Activated CD4-positive, CD25-positive, alpha-beta regulatory T cell treated with anti-CD3 and anti-CD28 coated beads, Interleukin-2, amount 50 U/mL, for 72 hours (primary cell): ENCODE data around the gene ANKMY1.
A peak's percentile ranks its signal among the peaks of the same experiment; 100 is the strongest.

ENCODE experiments used
- DNase-seq: peaks from one replicate; pipeline ENCODE4 v3.0.0; 2021

ANKMY1 gene

GRCh38 chr2:240467659-240468302, 90.0 kb downstream of the ANKMY1 start:
- peak; percentile 22 for DNase-seq

DNA sequence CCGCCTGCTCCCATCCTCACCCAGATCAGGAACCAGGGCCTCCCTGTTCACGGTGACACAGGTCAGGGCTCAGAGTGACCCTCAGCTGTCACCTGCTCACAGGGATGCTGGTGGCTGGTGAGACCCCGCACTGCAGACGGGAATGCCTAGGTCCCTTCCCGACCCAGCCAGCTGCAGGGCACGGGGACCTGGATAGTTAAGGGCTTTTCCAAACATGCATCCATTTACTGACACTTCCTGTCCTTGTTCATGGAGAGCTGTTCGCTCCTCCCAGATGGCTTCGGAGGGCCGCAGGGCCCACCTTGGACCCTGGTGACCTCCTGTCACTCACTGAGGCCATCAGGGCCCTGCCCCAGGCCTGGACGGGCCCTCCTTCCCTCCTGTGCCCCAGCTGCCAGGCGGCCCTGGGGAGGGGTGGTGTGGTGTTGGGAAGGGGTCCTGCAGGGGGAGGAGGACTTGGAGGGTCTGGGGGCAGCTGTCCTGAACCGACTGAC, 90.6 kb downstream of the ANKMY1 start:
- DNase-seq: no peak

GRCh38 chr2:240466579-240467148, 91.1 kb downstream of the ANKMY1 start:
- DNase-seq: no peak

GRCh38 chr2:240465765-240466578, 91.8 kb downstream of the ANKMY1 start:
- DNase-seq: no peak

GRCh38 chr2:240465268-240465764, 92.5 kb downstream of the ANKMY1 start:
- peak; percentile 25 for DNase-seq

GRCh38 chr2:240464514-240465241, 93.1 kb downstream of the ANKMY1 start:
- DNase-seq: peak; percentile 26

DNA sequence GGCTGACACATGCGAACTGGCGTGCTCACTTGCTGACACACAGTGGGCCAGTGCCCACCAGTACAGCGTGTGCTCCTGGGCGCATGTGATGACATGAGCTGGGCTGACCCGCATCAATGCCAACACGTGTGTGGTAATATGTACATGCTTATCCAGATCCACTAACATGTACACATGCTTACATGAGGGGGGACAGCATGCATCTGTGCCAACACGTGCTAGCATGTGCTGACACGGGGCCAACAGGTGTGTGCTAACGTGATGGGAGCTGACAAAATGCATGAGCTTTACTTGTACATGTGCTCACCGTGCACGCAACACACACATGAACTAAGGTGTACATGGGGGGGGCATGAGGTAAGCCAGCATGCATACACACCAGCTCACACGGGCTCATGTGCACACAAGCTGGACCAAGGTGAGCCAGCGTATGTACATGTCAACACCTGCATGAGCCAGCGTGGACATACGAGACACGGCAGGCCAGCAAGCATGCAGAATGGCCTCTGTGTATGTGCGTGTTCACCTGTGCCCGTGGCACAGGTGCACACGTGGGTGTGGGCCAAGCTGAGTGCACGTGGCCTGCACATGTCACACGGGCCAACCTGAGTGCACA, 93.8 kb downstream of the ANKMY1 start:
- DNase-seq: no peak

GRCh38 chr2:240463274-240463865, 94.4 kb downstream of the ANKMY1 start:
- DNase-seq: peak; percentile 19

DNA sequence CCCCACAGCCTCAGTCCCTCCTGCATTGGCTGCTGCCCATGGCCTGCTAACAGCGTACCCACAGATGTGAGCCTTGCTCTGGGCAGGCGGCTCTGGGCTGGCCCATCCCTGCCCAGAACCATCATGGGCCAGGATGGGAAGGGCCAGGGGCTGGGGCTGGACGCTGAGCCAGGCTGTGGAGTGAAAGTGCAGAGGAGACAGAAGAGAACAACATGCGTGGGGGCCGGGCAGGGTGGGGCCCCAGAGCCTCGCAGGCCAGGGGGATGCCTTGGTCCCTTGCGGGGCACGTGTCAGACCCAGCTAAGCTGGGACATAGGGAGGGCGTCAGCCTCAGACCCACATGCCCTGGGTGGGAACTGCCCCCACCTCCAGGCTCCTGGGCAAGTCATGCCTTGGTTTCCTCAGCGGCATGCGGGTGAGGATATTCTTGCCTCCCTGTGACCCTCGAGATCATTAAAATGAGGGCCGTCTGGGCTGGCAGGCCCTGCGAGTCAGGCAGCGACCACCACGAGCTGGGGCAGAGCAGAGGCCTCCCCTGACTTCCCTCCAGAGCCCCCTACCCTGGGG, 95.0 kb downstream of the ANKMY1 start:
- DNase-seq: no peak

DNA sequence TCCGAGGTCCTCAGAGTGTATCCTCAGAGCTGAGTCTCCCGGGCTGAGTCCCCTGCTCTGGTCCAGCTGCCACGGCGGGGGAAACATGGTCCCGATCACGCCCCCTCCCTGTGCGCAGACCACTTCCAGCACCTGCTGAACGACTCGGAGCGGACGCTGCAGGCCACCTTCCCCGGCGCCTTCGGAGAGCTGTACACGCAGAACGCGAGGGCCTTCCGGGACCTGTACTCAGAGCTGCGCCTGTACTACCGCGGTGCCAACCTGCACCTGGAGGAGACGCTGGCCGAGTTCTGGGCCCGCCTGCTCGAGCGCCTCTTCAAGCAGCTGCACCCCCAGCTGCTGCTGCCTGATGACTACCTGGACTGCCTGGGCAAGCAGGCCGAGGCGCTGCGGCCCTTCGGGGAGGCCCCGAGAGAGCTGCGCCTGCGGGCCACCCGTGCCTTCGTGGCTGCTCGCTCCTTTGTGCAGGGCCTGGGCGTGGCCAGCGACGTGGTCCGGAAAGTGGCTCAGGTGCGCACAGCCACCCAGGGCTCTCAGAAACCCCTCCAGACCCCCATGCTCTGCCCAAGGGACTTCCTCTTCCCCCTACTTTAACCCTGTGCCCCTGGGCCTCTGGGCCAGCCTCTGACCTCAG, 95.6 kb downstream of the ANKMY1 start:
- DNase-seq: peak; percentile 27

DNA sequence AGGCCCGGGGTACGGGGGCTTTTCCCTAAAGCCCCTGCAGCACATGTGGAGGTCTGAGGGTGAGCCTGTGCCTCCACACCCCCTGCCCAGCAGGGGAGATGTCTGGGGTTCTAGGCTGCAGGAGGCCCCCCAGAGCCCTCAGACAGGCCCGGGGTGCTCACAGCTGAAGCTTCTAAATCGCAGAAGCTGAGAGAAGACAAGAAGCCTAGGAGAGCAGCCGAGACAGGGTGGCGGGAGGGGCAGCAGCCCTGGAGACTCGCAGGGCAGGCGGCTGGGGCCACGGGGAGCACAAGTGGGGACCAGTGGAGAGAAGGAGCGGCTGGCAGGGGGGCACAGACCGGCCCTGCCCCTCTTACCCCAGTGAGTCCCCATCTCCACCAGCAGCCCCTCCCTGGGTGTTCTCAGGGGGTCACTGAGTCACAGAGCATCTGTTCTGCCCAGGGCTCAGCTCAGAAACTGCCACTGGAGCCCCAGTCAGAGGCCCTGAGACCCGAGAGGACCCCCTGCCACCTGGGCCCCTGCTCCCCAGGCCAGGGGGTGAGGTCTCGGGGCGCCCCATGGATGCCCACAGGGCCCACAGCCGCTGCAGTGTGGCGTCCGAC, 96.2 kb downstream of the ANKMY1 start:
- DNase-seq: peak; percentile 25

DNA sequence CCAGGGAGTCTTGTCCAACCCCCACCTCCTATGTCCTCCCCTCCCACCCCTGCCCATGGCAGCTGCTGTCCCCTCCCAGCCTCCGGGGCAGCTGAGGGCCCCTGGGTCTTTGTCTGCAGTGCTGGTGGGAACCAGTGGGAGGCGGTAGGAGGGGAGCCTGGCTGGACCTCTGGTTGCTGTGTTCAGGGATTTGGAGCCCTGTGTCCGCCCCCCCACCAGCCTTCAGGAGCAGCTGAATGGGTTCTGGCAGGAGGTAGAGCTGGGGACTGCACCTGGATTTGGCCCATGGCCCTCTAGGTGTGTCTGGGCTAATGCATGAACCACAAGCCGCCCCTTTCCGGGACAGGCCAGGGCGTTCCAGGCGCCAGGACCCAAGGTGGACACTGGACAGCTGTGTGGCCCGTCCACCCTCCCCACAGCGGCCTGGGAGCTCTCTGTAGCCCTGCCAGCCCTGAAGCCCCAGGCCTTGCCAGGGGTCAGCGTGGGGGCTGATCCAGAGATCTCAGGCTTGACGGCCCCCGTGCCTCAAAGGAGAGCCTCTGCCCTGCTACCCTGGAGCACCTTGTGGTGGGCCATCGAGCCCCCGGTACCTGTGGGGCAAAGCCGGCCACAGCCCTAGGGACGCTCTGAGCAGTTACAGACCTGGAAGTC, 96.9 kb downstream of the ANKMY1 start:
- no peak for DNase-seq

DNA sequence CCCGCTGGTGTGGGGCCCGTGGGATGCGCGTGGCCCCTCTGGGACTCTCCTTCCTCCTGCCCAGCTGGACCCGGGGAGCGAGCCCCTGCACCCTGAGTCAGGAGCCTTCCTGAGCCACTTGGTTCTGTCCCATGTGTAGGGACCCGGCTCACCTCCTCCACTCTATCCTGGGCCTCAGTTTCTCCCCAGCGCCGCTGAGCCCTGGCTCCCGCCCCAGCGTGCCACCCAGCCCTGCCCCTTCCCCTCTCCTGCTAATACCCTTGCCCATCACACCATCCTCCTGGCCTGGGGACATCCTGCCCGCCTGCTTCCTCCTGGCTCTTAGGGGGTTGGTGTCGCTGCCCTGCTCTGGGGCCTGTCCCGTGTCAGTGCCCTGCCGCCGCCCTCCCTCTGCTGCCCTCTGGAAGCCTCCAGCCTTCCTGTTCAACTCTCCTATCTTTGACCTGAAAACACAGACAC, 97.5 kb downstream of the ANKMY1 start:
- DNase-seq: peak; percentile 15

DNA sequence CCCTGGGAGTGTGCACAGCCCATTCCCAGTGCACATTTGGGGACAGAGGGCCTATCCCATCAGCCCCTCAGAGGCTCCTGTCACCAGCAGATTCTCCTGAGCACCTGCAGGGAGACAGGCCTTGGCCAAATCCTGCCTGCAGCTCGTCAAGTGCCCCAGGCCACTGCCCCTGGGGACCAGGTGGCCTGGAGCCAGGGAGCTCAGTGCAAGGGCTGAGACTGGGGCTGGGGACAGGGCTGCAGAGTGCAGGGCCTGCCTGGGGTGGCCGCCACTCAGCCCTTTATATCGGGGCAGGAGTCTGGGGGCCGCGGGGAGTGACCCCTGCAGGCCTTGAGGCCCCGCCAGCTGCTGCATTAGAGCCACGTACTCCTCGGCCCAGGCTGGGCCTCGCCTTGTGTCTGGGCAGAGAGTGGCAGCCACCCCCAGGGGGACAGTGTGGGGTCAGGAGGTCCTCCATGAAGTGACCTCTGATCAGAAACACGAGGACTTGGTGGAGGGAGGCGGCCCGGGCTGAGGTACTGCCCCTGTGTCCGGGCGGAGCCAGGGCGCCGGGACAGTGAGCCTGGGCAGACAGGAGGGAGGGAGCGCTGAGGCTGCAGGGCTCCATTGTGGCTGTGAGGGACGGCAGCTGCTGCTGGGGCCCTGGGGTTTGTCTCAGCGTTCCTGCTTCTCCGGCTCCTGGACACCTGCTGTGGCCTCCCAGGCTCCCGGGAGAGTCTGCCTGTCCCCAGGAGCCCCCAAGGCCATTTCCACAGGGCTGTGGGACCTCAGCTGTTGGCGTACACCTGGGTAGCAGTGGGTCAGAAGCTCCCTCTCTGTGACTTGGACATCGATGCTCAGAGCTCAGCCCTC, 98.2 kb downstream of the ANKMY1 start:
- no peak for DNase-seq

DNA sequence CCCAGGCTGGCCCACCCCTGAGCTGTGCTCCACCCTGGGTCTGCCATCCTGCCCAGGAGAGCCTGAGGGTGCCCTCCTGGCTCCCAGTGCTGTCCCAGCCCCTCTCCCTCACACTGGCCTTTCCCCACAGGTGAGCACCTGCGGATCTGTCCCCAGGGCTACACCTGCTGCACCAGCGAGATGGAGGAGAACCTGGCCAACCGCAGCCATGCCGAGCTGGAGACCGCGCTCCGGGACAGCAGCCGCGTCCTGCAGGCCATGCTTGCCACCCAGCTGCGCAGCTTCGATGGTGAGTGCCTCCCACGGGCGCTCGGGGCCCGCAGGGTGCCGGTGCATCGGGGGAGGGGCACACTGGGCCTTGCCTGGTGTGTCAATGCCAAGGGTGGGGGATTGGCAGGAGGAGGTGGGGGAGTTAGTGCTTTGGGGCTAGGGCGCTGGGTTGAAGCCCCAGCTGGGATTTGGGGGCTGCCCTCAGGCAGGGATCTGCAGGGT, 98.8 kb downstream of the ANKMY1 start:
- no peak for DNase-seq

DNA sequence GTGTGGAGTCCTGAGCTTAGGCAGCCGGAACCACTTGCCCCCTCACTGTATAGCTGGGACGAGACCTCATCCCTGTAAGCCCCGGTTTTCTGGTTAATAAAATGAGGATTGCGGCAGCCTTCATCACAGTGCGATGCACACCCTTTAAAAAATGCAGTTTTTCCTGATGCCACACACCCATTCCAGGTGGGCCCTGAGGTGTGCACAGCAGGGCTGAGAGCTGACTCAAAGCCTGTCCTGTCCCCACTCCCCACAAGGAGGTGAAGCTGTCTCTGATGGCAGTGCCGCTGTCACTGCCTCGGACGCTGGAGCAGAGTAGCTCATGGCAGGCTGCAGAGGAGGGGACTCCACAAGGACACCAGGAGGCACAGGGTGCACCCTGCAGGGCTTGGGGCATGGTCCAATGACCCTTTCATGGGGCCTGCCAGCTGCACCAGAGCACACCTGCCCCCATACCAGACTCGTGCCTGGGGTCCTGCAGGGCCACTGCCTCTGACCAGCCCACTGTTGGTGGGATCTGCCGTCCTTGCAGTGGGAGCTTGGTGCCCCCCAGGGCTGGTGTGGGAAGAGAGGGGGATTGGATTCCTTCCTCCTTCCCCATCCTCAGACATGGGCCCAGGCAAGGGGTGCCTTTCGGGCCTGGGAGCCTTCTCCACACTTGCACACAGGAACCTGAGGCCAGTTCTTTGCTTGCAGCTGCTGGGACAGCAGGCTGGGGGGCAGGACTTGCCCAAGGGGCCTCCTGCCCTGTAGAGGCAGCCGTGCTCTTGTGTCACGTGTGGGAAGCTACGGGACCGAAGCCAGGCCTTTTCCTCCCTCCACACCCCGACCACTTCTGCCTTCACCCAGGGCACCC, 99.5 kb downstream of the ANKMY1 start:
- DNase-seq: no peak

- no peak for DNase-seq
These were observed 100.4 kb downstream of the ANKMY1 start for GRCh38 chr2:240457223-240458043.
